Sigmoid colon (tissue), 4 donors: ENCODE results near the gene FLT1.

Source experiments
- EP300 ChIP-seq, 4 donors: sonication (generic); formaldehyde crosslinking; IDR thresholded peaks; one replicate each; pipeline ENCODE4 v1.6.1; 2017; ENCODE audit warnings: antibody characterized with exemption in 4 of 4
- POLR2A ChIP-seq, 2 donors: fragments of 450-650 bp; IDR thresholded peaks; one replicate each; pipeline ENCODE4 v1.6.1; 2016; ENCODE audit warnings: antibody characterized with exemption in 2 of 2, mild to moderate bottlenecking in 2 of 2, moderate library complexity in 2 of 2
- TF ChIP-seq, protein P1 (sequence below), 4 experiments: fragments of 450-650 bp in 3 of 4; fragments of 200-600 bp in 1 of 4; IDR thresholded peaks; one replicate each; pipeline ENCODE4 v1.5.1; 2016 to 2019; ENCODE audit warnings: antibody characterized with exemption in 4 of 4, mild to moderate bottlenecking in 3 of 4, moderate library complexity in 2 of 4

DNA sequence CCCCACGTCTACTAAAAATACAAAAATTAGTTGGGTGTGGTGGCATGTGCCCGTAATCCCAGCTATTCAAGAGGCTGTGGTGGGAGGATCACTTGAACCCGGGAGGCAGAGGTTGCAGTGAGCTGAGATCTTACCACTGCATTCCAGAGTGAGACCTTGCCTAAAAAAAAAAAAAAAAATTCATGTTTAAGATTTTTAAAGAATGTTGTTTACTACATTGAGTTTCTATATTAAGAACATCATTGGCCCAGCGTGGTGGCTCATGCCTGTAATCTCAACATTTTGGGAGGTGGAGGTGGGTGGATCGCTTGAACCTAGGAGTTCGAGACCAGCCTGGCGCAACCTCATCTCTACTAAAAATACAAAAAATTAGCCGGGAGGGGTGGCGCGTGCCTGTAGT, 31.9 kb upstream of the FLT1 start:
- TF ChIP-seq, protein P1, sequence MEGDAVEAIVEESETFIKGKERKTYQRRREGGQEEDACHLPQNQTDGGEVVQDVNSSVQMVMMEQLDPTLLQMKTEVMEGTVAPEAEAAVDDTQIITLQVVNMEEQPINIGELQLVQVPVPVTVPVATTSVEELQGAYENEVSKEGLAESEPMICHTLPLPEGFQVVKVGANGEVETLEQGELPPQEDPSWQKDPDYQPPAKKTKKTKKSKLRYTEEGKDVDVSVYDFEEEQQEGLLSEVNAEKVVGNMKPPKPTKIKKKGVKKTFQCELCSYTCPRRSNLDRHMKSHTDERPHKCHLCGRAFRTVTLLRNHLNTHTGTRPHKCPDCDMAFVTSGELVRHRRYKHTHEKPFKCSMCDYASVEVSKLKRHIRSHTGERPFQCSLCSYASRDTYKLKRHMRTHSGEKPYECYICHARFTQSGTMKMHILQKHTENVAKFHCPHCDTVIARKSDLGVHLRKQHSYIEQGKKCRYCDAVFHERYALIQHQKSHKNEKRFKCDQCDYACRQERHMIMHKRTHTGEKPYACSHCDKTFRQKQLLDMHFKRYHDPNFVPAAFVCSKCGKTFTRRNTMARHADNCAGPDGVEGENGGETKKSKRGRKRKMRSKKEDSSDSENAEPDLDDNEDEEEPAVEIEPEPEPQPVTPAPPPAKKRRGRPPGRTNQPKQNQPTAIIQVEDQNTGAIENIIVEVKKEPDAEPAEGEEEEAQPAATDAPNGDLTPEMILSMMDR (IDR thresholded peaks at IDR 0.05), result no peak
- TF ChIP-seq POLR2A (IDR thresholded peaks at IDR 0.05) (no peak), EP300 (IDR thresholded peaks at IDR 0.05) (no peak)
